A549 (cell line): ENCODE data around the gene KTN1. TPM values are rescaled to one million over a fixed set of nuclear protein-coding genes. Genes with fewer than 3 reads are reported as not detected.

Experiments used
- ATAC-seq, 2 experiments: fragments of 200-7000 bp in 1 of 2; fragments of >200 bp in 1 of 2; cut with Nextera tagmentation in 1 of 2; cut with Tn5 transposase in 1 of 2; 3 replicates each; pipeline versions ENCODE4 v1.8.0 to v1.9.1; 2018 to 2020; ENCODE audit warnings: mild to moderate bottlenecking in 1 of 2, moderate library complexity in 1 of 2
- CTCF ChIA-PET: fragments of 300-600 bp; sonication (Branson Sonifier 250); formaldehyde crosslinking; extraction: SDS; loops from one replicate; lab custom pipeline; 2021; ENCODE audit warnings: antibody characterized with exemption, inconsistent platforms; lab: Yijun Ruan, JAX
- POLR2A ChIA-PET: fragments of 350-600 bp; formaldehyde crosslinking; extraction: SDS; loops from one replicate; lab custom pipeline; 2021; ENCODE audit warnings: antibody characterized with exemption, inconsistent platforms; lab: Yijun Ruan, JAX
- DNase-seq, 2 experiments: peaks; one replicate each; pipeline versions ENCODE4 v3.0.0 to v3.0.0-alpha.2; 2011 to 2016; ENCODE audit warnings: low read depth in 1 of 2, low spot score in 1 of 2
- FAIRE-seq: peaks from 2 replicates; lab custom pipeline; 2011; peaks lifted over from hg19 to GRCh38; lab: Jason Lieb, UNC
- H3K27ac ChIP-seq, 2 experiments: fragments of >200 bp; sonication (Bioruptor Twin); formaldehyde crosslinking; 3 replicates each; pipeline ENCODE4 v1.5.1; 2016 to 2017
- H3K4me1 ChIP-seq: fragments of >200 bp; sonication (Bioruptor Twin); formaldehyde crosslinking; 3 replicates; pipeline ENCODE4 v1.6.1; 2016
- H3K4me2 ChIP-seq: fragments of >200 bp; sonication (Bioruptor Twin); formaldehyde crosslinking; 3 replicates; pipeline ENCODE4 v1.6.1; 2016
- H3K4me3 ChIP-seq: fragments of >200 bp; sonication (Bioruptor Twin); formaldehyde crosslinking; 3 replicates; pipeline ENCODE4 v1.5.1; 2016
- H3K9me3 ChIP-seq: fragments of >200 bp; sonication (Bioruptor Twin); formaldehyde crosslinking; 3 replicates; pipeline ENCODE4 v1.6.1; 2016
- CBX2 ChIP-seq: fragments of 200-600 bp; sonication (generic); IDR thresholded peaks from 2 replicates; pipeline ENCODE4 v1.6.1; 2016; ENCODE audit warnings: low read depth, mild to moderate bottlenecking, borderline replicate concordance
- CEBPB ChIP-seq, 2 experiments: fragments of >200 bp in 1 of 2; sonication (Bioruptor Twin) in 1 of 2; formaldehyde crosslinking in 1 of 2; IDR thresholded peaks; 2 replicates each; pipeline ENCODE4 v1.6.1; 2012 to 2016
- CHD2 ChIP-seq: fragments of 150-350 bp; IDR thresholded peaks from 2 replicates; pipeline ENCODE4 v1.6.1; 2014; ENCODE audit warnings: low read length; ENCODE audit not compliant: partially characterized antibody
- CHD4 ChIP-seq: fragments of 200-600 bp; sonication (generic); IDR thresholded peaks from 2 replicates; pipeline ENCODE4 v1.6.1; 2016; ENCODE audit warnings: antibody characterized with exemption, mild to moderate bottlenecking, borderline replicate concordance
- E2F6 ChIP-seq: IDR thresholded peaks from 2 replicates; pipeline ENCODE4 v1.6.1; 2012; ENCODE audit warnings: low read depth, borderline replicate concordance
- EHF ChIP-seq: fragments of 250-450 bp; sonication (Bioruptor Pico); IDR thresholded peaks from 2 replicates; pipeline ENCODE4 v1.5.0; 2020; ENCODE audit warnings: mild to moderate bottlenecking
- EHMT2 ChIP-seq: fragments of 200-600 bp; sonication (generic); IDR thresholded peaks from 2 replicates; pipeline ENCODE4 v1.6.1; 2016; ENCODE audit warnings: antibody characterized with exemption, low read depth, mild to moderate bottlenecking, moderate library complexity
- ELK1 ChIP-seq: fragments of 150-350 bp; IDR thresholded peaks from 2 replicates; pipeline ENCODE4 v1.6.1; 2014; ENCODE audit warnings: low read depth, mild to moderate bottlenecking, low read length
- FOSL2 ChIP-seq, 2 experiments: fragments of 450-650 bp in 1 of 2; fragments of >200 bp in 1 of 2; sonication (Bioruptor Twin) in 1 of 2; formaldehyde crosslinking; IDR thresholded peaks; 2 replicates each; pipeline versions ENCODE4 v1.5.0 to v1.6.1; 2016 to 2020; ENCODE audit warnings: mild to moderate bottlenecking in 1 of 2, moderate library complexity in 1 of 2
- FOXS1 ChIP-seq: fragments of 250-450 bp; sonication (Bioruptor Pico); IDR thresholded peaks from 2 replicates; pipeline ENCODE4 v1.5.0; 2020; ENCODE audit warnings: mild to moderate bottlenecking, moderate library complexity
- GATA3 ChIP-seq: IDR thresholded peaks from 2 replicates; pipeline ENCODE4 v1.6.1; 2012; ENCODE audit warnings: borderline replicate concordance
- HDAC2 ChIP-seq: fragments of 200-600 bp; sonication (generic); IDR thresholded peaks from 2 replicates; pipeline ENCODE4 v1.6.1; 2016
- HMGXB4 ChIP-seq: fragments of 250-450 bp; sonication (Bioruptor Pico); IDR thresholded peaks from 2 replicates; pipeline ENCODE4 v1.5.0; 2021; ENCODE audit warnings: mild to moderate bottlenecking, moderate library complexity, borderline replicate concordance
- HOXA7 ChIP-seq: fragments of 250-450 bp; sonication (Bioruptor Pico); IDR thresholded peaks from 2 replicates; pipeline ENCODE4 v1.5.0; 2020; ENCODE audit warnings: mild to moderate bottlenecking, moderate library complexity
- JUN ChIP-seq, 2 experiments: fragments of >200 bp; sonication (Bioruptor Twin); formaldehyde crosslinking; IDR thresholded peaks; 2 replicates in 1 of 2; 3 replicates in 1 of 2; pipeline ENCODE4 v1.6.1; 2016 to 2017
- JUNB ChIP-seq: fragments of >200 bp; sonication (Bioruptor Twin); formaldehyde crosslinking; IDR thresholded peaks from 2 replicates; pipeline ENCODE4 v1.6.1; 2016
- KDM1A ChIP-seq: fragments of 200-600 bp; sonication (generic); IDR thresholded peaks from 2 replicates; pipeline ENCODE4 v1.6.1; 2016; ENCODE audit warnings: low read depth, mild to moderate bottlenecking
- NPAS2 ChIP-seq: fragments of 250-450 bp; sonication (Bioruptor Pico); IDR thresholded peaks from 2 replicates; pipeline ENCODE4 v1.8.0; 2022; ENCODE audit warnings: mild to moderate bottlenecking, moderate library complexity, borderline replicate concordance
- NR3C1 ChIP-seq: fragments of >200 bp; sonication (Bioruptor Twin); formaldehyde crosslinking; IDR thresholded peaks from 3 replicates; pipeline ENCODE4 v1.6.1; 2017
- PBX3 ChIP-seq: IDR thresholded peaks from 2 replicates; pipeline ENCODE4 v1.6.1; 2012
- PHF8 ChIP-seq: fragments of 200-600 bp; sonication (generic); IDR thresholded peaks from 2 replicates; pipeline ENCODE4 v1.6.1; 2016; ENCODE audit warnings: low read depth, mild to moderate bottlenecking, antibody characterized with exemption, moderate library complexity, borderline replicate concordance
- SMC3 ChIP-seq: fragments of >200 bp; sonication (Bioruptor Twin); formaldehyde crosslinking; IDR thresholded peaks from 3 replicates; pipeline ENCODE4 v1.6.1; 2018; ENCODE audit warnings: inconsistent platforms
- SREBF2 ChIP-seq: fragments of 450-650 bp; IDR thresholded peaks from 2 replicates; pipeline ENCODE4 v1.6.1; 2014; ENCODE audit warnings: mild to moderate bottlenecking, moderate library complexity
- ZNF302 ChIP-seq: fragments of 250-450 bp; sonication (Bioruptor Pico); IDR thresholded peaks from 2 replicates; pipeline ENCODE4 v1.9.0; 2021; ENCODE audit warnings: inconsistent platforms, mild to moderate bottlenecking, moderate library complexity
- ZSCAN20 ChIP-seq: fragments of 250-450 bp; sonication (Bioruptor Pico); IDR thresholded peaks from 2 replicates; pipeline ENCODE4 v1.8.0; 2022; ENCODE audit warnings: mild to moderate bottlenecking, moderate library complexity
- WGBS: methylation state at CpG from one replicate; pipeline ENCODE4 v1.1.6; 2017; ENCODE audit errors: missing lambda C conversion rate; 5-methylcytosine and 5-hydroxymethylcytosine counted together
- polyA plus RNA-seq, 4 experiments: library from polyadenylated mRNA; depleted of rRNA in 3 of 4; stranded (reverse); fragments of >200 nt; fragmentation: RNase III in 1 of 4; extraction: RNeasy Plus Mini Kit Qiagen cat#74134 plus additional on column Dnase treatment in 1 of 4; gene quantifications; 2 replicates in 3 of 4; 3 replicates in 1 of 4; pipeline ENCODE4 v1.2.3, GENCODE V29; 2011 to 2017
- TF ChIP-seq, protein P1 (sequence below): fragments of 250-450 bp; sonication (Bioruptor Pico); IDR thresholded peaks from 2 replicates; pipeline ENCODE4 v1.5.0; 2020; ENCODE audit warnings: low read depth, mild to moderate bottlenecking, moderate library complexity
- TF ChIP-seq, protein P2 (sequence below): fragments of >200 bp; sonication (Bioruptor Twin); formaldehyde crosslinking; IDR thresholded peaks from 3 replicates; pipeline ENCODE4 v1.5.1; 2016
- TF ChIP-seq, protein P3 (sequence below): fragments of >200 bp; sonication (Bioruptor Twin); formaldehyde crosslinking; IDR thresholded peaks from 2 replicates; pipeline ENCODE4 v1.6.1; 2016

KTN1 gene
- polyA plus RNA-seq, 2 of the 4 experiments (the other 2 are of a cell fraction): 153 to 233 TPM

DNA sequence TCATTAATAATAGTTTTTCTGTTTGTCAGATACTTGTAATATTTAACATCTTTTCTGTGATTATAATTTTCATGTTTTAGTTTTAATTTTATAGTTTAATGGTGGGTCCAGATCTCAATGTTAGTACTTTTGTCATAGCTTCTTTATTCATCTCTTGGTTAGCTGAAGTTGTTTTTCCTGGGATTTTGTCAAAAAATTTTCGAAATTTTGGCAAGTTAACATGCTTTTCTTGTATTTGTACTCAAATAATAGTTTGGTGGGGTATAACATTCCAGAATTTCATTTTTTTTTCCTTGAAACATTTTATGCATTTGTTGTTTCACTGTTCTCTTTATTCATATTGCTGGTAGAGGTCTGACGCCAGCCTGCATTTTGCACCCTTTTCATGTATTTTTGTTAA is 45.5 kb downstream of the KTN1 start:
- 69% methylated on average over 2 of the region's 2 CpGs for WGBS
- Histone ChIP-seq H3K9me3 (peaks cover 3% of the 10 kb centered on the region; the same call in 1 of the 3 replicates), H3K4me2 (no peak overlapping the region), H3K4me3 (no peak overlapping the region), H3K4me1 (peaks cover 6% of the 10 kb centered on the region; the same call in 2 of the 3 replicates), H3K27ac (no peak overlapping the region)
- ATAC-seq (no peak), FAIRE-seq (no peak), DNase-seq (no peak)
- ChIA-PET CTCF (interaction anchor here (0.7 kb wide), 1 partner anchor 9 kb away, joined by 3 read pairs; no protein-coding TSS in a partner anchor), POLR2A (no interaction called here)
- no peak for TF ChIP-seq SMC3
- TF ChIP-seq ZSCAN20 (CRISPR knock-in tag): no peak
- TF ChIP-seq CHD4: no peak
- no peak for TF ChIP-seq NPAS2
- TF ChIP-seq PBX3: no peak
- TF ChIP-seq JUNB: no peak

DNA sequence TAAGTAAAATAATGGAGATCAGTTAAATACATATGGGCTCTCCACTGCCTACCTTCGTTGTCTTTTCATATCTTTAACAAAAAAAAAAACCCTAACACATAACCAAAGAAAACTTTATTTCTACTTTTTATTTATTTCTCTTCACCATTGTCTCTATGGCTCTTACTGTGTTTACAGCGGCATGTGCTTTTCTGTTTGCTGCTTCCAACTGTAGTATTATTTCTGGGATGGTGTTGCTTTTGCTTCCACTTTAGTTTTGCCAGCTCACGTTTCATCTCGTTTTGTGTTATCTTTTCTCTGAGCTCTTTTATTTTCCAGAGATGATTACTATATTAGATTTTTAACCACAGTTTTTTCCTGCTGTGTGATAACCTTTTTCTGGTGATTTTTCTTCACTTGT is 46.1 kb downstream of the KTN1 start:
- H3K27ac ChIP-seq: no peak overlapping the region
- no peak overlapping the region for H3K4me2 ChIP-seq
- FAIRE-seq (no peak), ATAC-seq (no peak), DNase-seq (no peak)
- ChIA-PET POLR2A (no interaction called here), CTCF (no interaction called here)
- H3K4me1 ChIP-seq: peaks cover 6% of the 10 kb centered on the region; the same call in 2 of the 3 replicates
- 89% methylated on average over 4 of the region's 4 CpGs for WGBS
- TF ChIP-seq CBX2: no peak
- TF ChIP-seq NR3C1: no peak
- TF ChIP-seq KDM1A: no peak
- TF ChIP-seq GATA3: no peak
- TF ChIP-seq JUN (IDR thresholded peaks at IDR 0.05): no peak
- no peak for TF ChIP-seq ELK1
- TF ChIP-seq, protein P1, sequence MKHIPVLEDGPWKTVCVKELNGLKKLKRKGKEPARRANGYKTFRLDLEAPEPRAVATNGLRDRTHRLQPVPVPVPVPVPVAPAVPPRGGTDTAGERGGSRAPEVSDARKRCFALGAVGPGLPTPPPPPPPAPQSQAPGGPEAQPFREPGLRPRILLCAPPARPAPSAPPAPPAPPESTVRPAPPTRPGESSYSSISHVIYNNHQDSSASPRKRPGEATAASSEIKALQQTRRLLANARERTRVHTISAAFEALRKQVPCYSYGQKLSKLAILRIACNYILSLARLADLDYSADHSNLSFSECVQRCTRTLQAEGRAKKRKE (CRISPR knock-in tag): no peak
- no peak for TF ChIP-seq FOXS1 (CRISPR knock-in tag)
- H3K9me3 ChIP-seq: no peaks in the 10 kb centered on the region
- H3K4me3 ChIP-seq: no peak overlapping the region

- peaks cover 6% of the 10 kb centered on the region; the same call in 2 of the 3 replicates for H3K4me1 ChIP-seq
- no peak overlapping the region for H3K27ac ChIP-seq
- DNase-seq (no peak), ATAC-seq (no peak), FAIRE-seq (no peak)
- ChIA-PET POLR2A (no interaction called here), CTCF (no interaction called here)
- no peak overlapping the region for H3K4me2 ChIP-seq
- no peak overlapping the region for H3K4me3 ChIP-seq
- H3K9me3 ChIP-seq: no peaks in the 10 kb centered on the region
- TF ChIP-seq, protein P2, sequence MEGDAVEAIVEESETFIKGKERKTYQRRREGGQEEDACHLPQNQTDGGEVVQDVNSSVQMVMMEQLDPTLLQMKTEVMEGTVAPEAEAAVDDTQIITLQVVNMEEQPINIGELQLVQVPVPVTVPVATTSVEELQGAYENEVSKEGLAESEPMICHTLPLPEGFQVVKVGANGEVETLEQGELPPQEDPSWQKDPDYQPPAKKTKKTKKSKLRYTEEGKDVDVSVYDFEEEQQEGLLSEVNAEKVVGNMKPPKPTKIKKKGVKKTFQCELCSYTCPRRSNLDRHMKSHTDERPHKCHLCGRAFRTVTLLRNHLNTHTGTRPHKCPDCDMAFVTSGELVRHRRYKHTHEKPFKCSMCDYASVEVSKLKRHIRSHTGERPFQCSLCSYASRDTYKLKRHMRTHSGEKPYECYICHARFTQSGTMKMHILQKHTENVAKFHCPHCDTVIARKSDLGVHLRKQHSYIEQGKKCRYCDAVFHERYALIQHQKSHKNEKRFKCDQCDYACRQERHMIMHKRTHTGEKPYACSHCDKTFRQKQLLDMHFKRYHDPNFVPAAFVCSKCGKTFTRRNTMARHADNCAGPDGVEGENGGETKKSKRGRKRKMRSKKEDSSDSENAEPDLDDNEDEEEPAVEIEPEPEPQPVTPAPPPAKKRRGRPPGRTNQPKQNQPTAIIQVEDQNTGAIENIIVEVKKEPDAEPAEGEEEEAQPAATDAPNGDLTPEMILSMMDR: no peak
- no peak for TF ChIP-seq KDM1A
- no peak for TF ChIP-seq PHF8
- TF ChIP-seq EHF (CRISPR knock-in tag): no peak
- TF ChIP-seq CEBPB (IDR thresholded peaks at IDR 0.05): no peak
- TF ChIP-seq HMGXB4: no peak
- TF ChIP-seq CBX2: no peak
- TF ChIP-seq HOXA7 (CRISPR knock-in tag): no peak
- TF ChIP-seq FOSL2 (IDR thresholded peaks at IDR 0.05): no peak
- TF ChIP-seq FOSL2 (CRISPR knock-in tag; IDR thresholded peaks at IDR 0.05): no peak
- TF ChIP-seq JUNB: no peak
- no peak for TF ChIP-seq HDAC2
- TF ChIP-seq CHD2: no peak
- TF ChIP-seq EHMT2: no peak
- TF ChIP-seq ZNF302 (CRISPR knock-in tag): no peak
- TF ChIP-seq, protein P3, sequence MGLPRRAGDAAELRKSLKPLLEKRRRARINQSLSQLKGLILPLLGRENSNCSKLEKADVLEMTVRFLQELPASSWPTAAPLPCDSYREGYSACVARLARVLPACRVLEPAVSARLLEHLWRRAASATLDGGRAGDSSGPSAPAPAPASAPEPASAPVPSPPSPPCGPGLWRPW: no peak
- TF ChIP-seq E2F6: no peak
- no peak for TF ChIP-seq SREBF2
Observed at GRCh38 chr14:55628426-55628825, 48.4 kb downstream of the KTN1 start.
